ENCODE measurements around the gene SLC5A9. TPM values are rescaled to one million over a fixed set of nuclear protein-coding genes. Genes with fewer than 3 reads are reported as not detected.

Gene SLC5A9
- 0.40 TPM for total RNA-seq

DNA sequence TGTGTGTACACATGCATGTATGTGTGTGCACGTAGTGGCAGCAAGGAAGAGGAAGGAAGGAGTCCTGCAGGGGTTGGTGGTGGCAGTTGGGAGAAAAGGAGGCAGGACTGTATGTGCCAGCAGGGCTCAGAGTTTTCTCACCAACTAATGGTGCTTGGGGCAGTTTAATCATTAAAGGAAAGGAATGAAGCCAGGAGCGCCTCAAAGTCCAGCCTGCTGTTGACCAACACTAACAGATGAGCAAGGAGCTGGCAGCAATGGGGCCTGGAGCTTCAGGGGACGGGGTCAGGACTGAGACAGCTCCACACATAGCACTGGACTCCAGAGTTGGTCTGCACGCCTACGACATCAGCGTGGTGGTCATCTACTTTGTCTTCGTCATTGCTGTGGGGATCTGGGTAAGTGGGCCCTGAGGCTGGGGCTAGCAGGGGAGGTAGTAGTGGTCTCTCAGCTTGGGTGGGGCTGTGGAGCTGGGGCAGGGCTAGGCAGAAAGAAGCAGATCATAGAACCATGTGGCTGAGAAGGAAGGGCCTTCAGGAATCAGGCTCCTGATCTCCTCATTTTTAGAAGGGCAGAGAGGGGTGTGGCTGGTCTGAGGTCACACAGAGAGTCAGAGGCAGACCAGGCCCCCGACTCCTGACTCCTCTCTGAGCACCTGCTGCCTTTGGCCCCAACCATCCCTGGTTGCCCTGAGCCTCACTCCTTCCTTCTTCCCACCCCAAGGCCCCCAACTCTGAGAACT lies at the start of gene SLC5A9:
TSS of gene SLC5A9 (plus strand) at position 216 of the 742 bp plus-strand sequence. CDS start at position 237, 21 bp downstream.
- intact Hi-C loops (cut with DNase I), result no loop called here
- no peak for ATAC-seq
- no peak for DNase-seq (ENCODE audit: low spot score)

DNA sequence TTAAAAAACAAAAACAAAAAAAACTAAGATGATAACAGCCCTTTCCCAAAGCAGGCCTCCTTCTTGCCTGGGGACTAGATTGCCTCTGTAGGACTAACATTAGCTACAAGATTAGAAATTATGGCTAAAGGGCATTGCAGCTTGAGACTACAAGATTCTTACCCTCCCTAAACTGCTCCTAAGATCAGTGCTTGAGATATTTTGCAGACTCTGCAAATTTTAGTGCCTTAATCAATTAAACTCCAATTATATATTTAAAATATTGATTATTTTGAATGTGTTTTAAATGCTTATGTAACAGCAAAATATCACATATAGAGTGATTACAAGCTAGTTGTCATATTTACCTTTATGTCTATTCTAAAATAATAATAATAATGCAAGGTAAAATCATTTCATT lies 47.4 kb upstream of the SLC5A9 start:
- no peak for ATAC-seq
- intact Hi-C loops (cut with DNase I), result no loop called here

DNA sequence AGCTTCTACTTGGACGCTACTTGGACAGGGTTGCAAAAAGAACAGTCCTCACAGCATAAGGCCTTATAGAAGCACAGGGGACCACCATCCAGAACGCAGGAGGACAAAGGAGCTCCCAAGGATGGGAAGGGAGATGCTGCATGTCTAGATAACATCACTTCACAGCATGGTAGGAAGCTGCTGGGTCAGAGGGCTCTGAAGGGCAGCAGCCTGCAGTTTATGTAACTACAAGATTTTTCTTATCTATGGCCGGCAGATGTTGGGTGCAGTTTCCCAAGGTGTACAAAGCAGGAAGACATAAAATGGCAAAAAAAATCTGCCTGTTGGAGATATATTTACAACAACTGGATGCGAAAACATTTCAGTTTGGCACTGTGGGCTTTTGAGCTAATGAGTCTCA lies 45.3 kb upstream of the SLC5A9 start:
- ATAC-seq (no peak), DNase-seq (ENCODE audit: low spot score) (no peak)
- intact Hi-C loops (cut with DNase I), result no loop called here

More for the DNA sequence above, 47.4 kb upstream of the SLC5A9 start:
- DNase-seq (ENCODE audit: low spot score), result no peak

DNA sequence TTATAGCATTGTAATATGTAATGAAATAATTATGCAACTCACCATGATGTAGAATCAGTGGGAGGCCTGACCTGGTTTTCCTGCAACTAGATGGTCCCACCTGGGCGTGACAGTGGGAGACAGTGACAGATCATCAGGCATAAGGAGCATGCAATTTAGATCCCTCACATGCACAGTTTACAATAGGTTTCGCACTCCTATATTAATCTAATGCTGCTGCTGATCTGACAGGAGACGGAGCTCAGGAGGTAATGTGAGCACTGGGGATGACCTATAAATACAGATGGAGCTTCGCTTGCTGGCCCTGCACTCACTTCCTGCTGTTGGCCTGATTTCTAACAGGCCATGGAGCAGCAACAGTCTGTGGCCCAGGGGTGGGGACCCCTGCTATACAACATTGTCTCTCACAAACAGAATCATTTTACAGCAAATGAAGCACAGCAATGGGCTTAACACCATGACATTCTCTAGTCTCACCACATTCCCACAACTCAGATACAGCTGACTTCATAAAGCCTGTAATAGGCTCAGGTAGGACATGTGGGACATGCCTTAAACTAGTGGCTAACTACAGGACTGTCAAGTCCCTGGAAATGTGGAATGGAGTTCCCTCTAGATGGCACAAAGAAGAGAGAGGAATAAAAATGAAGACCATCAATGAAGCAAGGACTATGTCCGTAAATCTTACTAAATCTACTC lies 40.7 kb upstream of the SLC5A9 start:
- DNase-seq (ENCODE audit: low spot score), result no peak
- intact Hi-C loops (cut with DNase I), result no loop called here
- ATAC-seq, result no peak

DNA sequence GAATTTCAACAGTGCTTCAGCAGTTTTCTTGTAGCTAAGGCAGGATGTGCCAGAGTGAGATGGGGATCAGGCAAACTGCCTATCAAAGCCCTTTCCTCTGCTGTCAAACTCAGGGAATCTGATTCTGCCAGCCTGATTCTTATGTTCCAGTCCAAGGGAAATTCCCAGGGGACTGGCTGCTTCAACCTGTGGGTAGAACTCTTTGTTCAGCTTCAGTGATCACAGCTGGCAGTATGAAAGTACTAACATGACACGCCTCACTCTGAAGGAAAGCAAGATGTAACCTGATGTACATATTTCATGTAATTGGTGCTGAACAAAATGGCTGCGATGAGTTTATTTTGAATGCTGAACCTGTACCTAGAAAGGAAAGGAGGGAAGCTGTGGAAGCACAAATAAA lies 40.1 kb upstream of the SLC5A9 start:
- intact Hi-C loops (cut with DNase I), result no loop called here
- ATAC-seq, result no peak
- DNase-seq (ENCODE audit: low spot score), result no peak

DNA sequence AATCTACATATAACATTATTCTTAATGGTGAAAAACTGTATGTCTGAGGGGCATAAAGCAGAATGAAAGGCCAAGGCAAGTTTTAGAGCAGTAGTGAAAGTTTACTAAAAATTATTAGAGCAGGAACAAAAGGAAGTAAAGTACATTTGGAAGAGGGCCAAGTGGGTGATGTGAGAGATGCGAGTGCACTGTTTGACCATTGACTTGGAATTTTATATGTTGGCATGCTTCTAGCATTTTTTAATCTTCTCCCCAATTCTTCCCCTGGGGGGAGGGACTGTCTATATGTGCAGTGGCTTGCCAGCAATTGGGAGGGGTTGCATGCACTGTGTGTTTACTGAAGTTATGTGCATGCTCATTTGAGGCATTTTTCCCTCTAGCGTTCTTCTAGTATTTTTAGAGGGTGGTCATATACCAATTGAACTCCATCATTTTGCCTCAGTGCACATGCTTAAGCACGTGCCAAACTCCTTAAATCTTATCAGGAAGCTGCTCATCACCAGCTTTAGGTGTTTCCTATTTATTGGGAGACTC lies 36.1 kb upstream of the SLC5A9 start:
- ATAC-seq (no peak), DNase-seq (ENCODE audit: low spot score) (no peak)
- intact Hi-C loops (cut with DNase I), result no loop called here

DNA sequence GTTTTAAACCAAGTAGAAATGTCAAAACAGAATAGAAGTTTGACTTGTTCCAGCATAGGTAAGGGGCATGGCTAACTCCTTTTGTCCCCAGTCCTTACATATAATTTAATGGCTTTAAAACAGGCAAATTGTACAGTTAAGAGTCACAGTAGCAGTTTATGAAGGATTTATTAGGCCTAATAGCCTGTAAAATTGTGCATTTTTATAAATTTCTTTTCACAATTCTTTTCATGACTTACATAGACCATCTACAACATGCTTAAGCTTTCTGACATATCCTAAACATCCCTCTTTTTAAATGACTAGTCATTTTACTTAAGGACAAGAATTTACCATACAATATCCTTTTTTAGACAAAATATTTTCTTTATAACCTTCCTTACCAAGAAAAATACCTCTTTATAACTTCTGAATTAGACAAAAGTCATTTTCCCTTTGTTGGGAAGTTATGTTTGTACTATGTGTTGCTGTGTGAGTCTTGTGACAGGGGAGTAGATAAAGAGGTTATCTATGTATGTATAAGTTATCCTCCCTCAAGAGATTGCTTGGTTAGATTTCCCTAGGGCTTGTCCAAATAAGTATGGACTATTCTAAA lies 34.5 kb upstream of the SLC5A9 start:
- DNase-seq (ENCODE audit: low spot score), result no peak
- intact Hi-C loops (cut with DNase I), result no loop called here
- no peak for ATAC-seq

DNA sequence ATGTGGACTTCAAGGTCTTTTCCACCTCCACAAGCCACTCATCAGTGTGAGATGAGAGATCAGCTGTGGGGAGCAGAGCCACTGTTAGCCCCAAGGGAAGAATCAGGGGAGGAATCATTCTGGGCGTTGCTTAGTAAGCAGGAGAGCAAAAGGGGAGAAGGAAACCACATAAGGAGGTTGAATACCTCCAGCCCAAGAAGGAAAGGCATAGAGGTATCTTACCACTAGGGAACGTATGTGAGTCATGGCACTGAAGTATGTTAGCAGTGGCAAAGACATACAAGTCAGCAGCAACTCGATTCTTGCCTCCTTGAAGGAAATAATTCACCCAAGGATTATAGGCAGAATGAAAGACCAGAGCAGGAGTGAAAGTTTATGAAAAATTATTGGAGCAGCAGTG lies 31.6 kb upstream of the SLC5A9 start:
- ATAC-seq, result no peak
- intact Hi-C loops (cut with DNase I), result no loop called here
- DNase-seq (ENCODE audit: low spot score), result no peak

DNA sequence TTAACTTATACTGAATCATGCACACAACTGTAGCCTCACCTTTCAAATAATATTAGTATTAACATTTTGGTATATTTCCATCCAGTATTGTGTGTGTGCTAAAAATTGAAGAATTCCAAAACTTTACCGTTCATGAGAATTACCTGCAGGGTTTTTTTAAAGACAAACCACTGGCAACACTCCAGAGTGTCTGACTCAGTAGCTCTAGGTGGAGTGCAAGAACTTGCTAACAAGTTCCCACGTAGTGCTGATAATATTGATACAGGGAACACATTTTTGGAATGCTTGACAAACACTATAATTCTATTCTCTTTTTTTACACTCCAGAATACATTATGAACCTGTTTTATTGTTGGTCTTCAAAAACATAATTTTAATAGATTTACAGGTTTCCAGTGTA lies 27.7 kb upstream of the SLC5A9 start:
- ATAC-seq (no peak), DNase-seq (ENCODE audit: low spot score) (no peak)
- intact Hi-C loops (cut with DNase I), result no loop called here

DNA sequence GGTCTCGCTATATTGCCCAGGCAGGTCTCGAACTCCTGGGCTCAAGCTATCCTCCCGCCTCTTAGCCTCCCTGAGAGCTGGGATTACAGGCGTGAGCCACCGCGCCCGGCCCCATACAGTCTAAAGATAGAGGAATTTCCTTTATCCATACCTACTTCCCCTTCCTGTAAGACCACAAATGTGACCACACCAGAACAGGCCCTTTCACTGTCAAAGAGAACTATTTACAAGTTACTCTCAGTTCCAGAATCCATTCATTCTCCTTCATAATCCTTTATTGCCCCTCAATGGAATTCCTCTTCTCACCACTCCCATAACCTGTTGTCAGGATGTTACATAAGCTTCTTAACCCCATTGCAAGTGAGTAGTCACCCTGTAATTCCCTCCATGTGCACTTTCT lies 26.3 kb upstream of the SLC5A9 start:
- no peak for ATAC-seq
- intact Hi-C loops (cut with DNase I), result no loop called here
- DNase-seq (ENCODE audit: low spot score), result no peak

DNA sequence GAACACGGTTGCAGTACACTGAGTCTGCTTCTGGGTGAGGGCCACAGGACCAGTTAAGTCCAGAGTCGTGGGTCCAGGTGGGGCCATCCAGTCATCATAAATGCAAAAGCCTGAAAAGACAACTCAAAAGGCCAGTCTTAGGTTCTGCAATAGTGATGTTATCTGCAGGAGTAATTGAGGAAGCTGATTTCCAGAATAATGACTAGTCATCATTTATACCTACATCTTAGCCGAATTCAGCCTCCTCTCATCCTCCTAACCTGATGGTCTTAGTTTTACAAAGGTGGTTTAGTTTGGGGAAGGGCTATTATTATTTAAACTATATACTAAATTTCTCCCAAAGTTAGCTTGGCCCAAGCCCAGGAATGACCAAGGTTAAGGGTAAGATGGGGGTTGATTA lies 23.5 kb upstream of the SLC5A9 start:
- intact Hi-C loops (cut with DNase I), result no loop called here
- no peak for ATAC-seq

DNA sequence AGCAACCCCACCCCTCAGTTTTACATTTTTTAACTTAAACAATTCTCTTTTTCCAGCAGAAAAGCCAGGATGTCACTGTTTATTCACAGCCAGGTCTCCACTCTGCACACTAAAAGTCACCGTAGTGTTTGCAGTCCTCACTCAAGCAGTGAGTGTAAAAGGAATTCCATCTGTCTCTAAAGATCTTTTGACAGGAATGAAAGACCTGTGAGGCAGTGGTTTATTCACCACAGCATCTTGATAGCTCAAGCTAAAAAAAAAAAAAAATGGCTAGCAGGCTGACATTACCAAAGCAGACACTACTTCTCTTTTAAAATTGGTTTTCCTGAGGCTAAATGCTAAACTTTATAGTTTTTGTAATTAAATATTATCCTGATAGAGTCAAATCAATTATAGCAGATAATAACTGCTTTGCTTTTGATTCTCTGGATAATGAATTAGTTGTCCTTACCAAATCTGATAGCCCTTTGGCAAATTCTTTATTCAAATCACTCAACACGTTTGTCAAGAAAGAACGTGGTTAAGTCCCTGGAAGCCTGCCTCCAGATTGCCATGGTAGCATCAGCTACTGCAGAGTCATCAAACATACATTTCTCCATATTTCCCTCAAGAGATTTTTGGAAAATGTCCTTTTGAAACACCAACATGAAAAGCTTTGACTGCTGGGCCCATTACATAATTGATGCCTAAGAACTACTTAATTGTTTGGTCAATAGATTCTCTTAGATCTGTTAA lies 22.2 kb upstream of the SLC5A9 start:
- intact Hi-C loops (cut with DNase I), result loop anchor here (5.0 kb wide), 1 partner anchor 93 kb away; no protein-coding TSS in a partner anchor
- ATAC-seq (no peak), DNase-seq (ENCODE audit: low spot score) (no peak)

More for the DNA sequence above, 23.5 kb upstream of the SLC5A9 start:
- DNase-seq (ENCODE audit: low spot score), result no peak

DNA sequence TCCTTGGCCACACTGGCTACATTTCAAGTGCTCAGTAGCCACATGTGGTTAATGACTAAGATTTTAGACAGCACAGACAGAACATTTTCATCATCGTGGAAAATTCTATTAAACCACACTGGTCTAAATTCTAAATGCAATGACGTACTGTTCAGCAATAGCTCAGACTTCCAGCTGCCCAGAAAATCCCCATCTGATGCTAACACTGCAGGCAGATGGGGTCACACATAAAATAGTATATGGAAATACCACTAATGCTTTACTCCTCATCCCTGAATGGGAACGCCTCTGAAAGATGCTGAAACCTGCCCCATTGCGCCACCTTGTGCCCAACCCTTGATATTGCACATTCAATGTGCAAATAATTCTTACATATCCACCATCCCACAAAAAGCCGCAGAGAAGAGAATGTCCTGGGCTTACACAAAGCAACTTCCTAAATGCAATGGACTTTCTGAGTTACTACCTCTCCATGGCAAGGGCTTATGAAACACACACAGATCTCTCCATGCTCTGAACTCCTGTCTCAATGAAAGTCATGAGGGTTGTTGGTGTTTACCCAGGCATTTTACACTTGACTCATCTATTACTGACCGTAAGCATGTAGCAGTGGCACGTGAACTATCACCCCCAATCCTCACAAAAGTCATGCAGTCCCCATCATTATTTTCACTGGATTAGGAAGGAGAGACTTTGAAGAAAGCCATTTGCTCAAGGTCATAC lies 20.3 kb upstream of the SLC5A9 start:
- DNase-seq (ENCODE audit: low spot score), result peak; percentile 85
- ATAC-seq, result peak; percentile 74
- intact Hi-C loops (cut with DNase I), result loop anchor here (5.0 kb wide), 1 partner anchor 95 kb away; no protein-coding TSS in a partner anchor

DNA sequence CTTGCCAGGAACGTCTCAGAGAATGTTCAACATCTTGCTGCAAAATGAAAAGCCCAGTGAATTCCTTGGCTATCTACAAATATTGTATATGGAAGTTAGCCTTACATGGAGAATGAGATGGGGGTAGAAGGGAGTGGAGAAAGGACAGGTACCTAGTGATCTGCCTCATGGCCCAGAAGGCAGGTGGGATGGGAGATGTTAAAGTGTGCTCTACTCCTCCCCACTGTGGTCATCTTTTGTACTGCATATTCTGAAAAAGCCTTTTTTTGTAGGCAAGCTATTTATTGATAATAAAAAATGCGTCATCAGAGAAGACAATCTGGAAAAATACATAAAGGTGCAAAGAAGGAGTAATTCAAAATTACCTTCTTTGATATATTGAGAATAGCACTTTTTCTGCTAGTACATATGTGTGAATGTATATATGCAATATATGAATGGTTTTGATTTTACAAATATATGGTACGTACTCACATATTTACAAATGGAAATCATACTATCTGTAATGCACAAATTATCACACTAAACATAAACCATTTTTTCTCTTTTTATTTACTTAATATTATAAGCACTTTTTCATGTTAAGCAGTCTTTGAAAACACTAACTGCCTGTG lies 19.1 kb upstream of the SLC5A9 start:
- ATAC-seq (peak; percentile 62), DNase-seq (ENCODE audit: low spot score) (no peak)
- intact Hi-C loops (cut with DNase I), result loop anchor here (5.0 kb wide), 1 partner anchor 96 kb away; no protein-coding TSS in a partner anchor

DNA sequence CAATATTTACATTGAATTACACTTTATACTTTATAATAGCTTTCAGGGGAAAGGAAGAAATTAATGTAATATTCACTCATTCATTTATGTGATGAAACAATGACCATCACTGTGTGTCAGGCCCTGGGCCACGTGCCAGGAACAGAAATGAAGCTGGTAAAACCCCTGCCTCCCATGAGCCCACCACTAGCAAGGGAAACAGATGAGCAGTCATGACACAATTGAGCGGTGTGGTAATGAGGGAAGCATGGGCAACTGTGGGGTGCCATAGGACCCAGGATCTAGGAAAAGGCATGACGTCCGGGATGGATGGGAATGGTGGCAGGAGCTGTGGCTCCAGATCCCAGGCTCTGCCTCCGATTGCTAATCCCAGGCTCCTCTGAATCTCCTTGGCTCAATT lies 17.0 kb upstream of the SLC5A9 start:
- intact Hi-C loops (cut with DNase I), result no loop called here
- DNase-seq (ENCODE audit: low spot score) (no peak), ATAC-seq (no peak)

DNA sequence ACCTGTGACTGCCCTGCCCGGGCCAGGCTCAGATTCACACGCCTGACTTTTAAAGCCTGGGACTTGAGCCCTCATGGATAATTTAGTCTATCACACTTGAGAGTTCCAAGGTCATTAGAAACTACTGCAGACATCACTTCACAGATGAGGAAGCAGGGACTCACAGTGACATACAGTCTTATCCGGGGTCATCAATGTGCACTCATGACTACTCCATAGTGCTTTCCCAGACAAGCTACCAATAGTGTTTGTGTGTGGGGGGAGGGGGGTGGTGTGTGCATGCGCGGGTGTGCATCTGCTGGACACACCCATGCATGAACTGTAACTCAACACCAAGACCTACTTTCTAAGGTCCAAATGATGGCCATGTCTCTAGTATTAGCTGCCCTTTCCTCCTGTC lies 16.1 kb upstream of the SLC5A9 start:
- intact Hi-C loops (cut with DNase I), result no loop called here
- ATAC-seq (no peak), DNase-seq (ENCODE audit: low spot score) (no peak)

DNA sequence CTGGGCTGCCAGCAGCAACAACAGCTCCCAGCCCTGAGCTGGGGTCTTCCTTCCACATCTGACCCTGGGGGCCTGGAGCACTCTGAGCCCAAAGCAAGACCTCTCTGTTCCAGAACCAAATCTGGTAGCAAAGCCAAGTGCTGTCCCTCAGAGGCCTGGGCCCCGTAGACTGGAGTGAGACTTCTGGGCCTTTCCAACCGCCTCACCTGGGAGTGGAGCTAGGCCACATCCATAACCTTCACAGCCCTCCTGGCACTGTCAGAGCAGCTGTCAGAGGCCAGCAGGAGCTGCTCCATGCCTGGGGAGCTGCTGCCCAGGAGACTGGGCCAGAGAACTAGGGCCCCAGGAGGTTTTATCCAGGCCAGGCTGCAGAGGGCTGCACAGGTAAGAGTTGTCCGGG lies 15.4 kb upstream of the SLC5A9 start:
- no peak for DNase-seq (ENCODE audit: low spot score)
- intact Hi-C loops (cut with DNase I), result no loop called here
- no peak for ATAC-seq

DNA sequence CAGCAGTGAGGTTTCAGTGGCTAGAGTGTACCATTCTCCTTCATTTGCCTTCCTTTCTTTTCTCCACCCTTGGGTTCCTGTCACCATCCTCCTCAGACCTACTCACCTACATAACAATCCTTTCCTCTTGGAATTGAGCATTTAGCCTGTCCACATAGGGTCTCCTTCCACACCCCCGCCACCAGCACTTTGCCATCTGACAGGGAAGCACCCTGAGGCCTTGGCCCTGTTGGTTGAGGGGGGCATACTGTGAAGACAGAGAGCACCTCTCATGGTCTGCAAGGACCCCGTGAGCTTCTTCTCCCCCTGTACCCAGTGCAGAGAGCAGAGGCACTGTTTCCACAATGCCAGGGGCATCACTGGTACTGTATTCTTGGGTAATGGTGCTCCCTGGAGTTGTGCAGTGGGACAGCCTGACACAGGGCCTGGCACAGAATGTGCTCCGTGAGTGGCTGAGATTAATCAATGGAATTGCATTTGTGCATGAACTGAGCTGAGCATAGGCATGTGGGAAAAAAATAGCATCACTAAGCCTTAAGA lies 14.9 kb upstream of the SLC5A9 start:
- intact Hi-C loops (cut with DNase I), result no loop called here
- DNase-seq (ENCODE audit: low spot score), result no peak
- ATAC-seq, result no peak
